Measurements from ENCODE around the gene ZNF462. TPM values are rescaled to one million over a fixed set of nuclear protein-coding genes. Genes with fewer than 3 reads are reported as not detected.

ZNF462 gene
- total RNA-seq, 6 donors from 2014 or later: 17.9 to 85.9 (median 21.2) TPM

DNA sequence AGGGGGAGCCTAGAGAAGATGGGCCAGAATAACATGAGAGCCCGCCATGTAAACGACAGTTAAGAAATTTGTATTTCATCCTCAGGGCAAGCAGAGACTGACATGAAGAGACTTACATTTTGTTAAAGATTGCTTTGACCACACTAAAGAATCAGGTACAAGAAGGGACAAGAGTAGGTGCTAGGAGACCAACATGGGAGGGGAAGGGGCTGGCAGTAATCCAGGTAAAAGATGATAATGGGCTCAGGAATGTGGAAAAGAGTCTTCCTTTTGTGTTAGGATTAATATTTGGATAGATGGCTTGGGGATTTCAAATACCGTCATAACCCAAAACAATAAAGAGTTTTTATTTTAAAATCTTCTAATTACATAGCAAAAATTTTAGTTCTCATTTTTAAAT is 137.3 kb downstream of the ZNF462 start:
- Histone ChIP-seq H3K27me3 (no peaks in the 10 kb centered on the region), H3K4me3 (no peak overlapping the region), H3K9me3 (no peaks in the 10 kb centered on the region), H3K27ac (no peak overlapping the region), H3K36me3 (peaks cover 0 to 18% (median 2%) of the 10 kb centered on the region in 4 donors), H3K4me1 (no peaks in the 10 kb centered on the region)
- 90 to 95% methylated on average over 3 of the region's 3 CpGs for WGBS, 2 donors
- TF ChIP-seq EP300 (IDR thresholded peaks at IDR 0.05) (no peak), POLR2AphosphoS5 (IDR thresholded peaks at IDR 0.05) (no peak), POLR2A (IDR thresholded peaks at IDR 0.05) (no peak)
- TF ChIP-seq, protein P1, sequence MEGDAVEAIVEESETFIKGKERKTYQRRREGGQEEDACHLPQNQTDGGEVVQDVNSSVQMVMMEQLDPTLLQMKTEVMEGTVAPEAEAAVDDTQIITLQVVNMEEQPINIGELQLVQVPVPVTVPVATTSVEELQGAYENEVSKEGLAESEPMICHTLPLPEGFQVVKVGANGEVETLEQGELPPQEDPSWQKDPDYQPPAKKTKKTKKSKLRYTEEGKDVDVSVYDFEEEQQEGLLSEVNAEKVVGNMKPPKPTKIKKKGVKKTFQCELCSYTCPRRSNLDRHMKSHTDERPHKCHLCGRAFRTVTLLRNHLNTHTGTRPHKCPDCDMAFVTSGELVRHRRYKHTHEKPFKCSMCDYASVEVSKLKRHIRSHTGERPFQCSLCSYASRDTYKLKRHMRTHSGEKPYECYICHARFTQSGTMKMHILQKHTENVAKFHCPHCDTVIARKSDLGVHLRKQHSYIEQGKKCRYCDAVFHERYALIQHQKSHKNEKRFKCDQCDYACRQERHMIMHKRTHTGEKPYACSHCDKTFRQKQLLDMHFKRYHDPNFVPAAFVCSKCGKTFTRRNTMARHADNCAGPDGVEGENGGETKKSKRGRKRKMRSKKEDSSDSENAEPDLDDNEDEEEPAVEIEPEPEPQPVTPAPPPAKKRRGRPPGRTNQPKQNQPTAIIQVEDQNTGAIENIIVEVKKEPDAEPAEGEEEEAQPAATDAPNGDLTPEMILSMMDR (IDR thresholded peaks at IDR 0.05): no peak
- DNase-seq: no peak
- no peak for ATAC-seq (ENCODE audit: low FRiP score in 2 of 2)

DNA sequence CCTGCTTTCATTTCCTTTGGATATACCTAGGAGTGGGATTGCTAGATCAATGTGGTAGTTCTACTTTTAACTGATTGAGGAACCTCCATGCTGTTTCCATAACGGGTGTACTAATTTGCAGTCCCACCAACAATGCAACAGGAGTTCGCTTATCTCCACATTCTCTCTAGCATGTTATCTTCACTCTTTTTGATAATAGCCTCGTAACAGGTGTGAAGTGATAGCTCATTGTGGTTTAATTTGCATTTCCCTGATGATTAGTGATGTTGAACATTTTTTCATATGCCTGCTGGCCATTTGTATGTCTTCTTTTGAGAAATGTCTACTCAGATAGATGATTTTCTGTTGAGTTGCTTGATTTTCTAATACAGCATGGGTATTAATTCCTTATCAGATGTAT is 142.2 kb downstream of the ZNF462 start:
- Histone ChIP-seq H3K27me3 (no peaks in the 10 kb centered on the region), H3K4me3 (no peak overlapping the region), H3K9me3 (no peaks in the 10 kb centered on the region), H3K36me3 (peaks cover 0 to 21% (median 7%) of the 10 kb centered on the region in 4 donors), H3K4me1 (no peaks in the 10 kb centered on the region), H3K27ac (no peak overlapping the region)
- 89 to 96% methylated on average over 3 of the region's 3 CpGs for WGBS, 2 donors
- TF ChIP-seq POLR2A (IDR thresholded peaks at IDR 0.05) (no peak), EP300 (IDR thresholded peaks at IDR 0.05) (no peak)
- TF ChIP-seq, protein P1 (IDR thresholded peaks at IDR 0.05): no peak
- no peak for ATAC-seq (ENCODE audit: low FRiP score in 2 of 2)
- no peak for DNase-seq

DNA sequence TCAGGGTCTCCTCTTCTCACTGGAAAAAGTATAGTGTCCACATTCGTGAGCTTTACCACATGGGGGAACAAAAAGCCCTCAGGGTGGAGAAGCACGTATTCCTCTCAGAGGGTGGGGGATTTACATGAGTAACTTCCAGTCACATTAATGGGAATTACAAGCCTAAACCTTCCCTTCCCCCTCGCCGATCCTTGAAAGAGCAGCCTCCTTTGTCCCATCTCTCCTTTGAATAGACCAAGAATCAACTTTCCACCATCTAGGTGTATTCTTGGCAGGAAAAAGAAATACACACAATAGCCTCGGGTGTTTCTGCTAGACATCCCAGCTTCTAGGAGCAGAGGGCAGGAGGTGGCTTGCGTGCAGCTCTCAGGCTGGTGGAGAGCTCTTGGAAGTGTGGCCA is 144.4 kb downstream of the ZNF462 start:
- TF ChIP-seq EP300 (IDR thresholded peaks at IDR 0.05): no peak
- TF ChIP-seq, protein P1 (IDR thresholded peaks at IDR 0.05): no peak
- no peak for TF ChIP-seq POLR2A (IDR thresholded peaks at IDR 0.05)
- no peak for TF ChIP-seq POLR2AphosphoS5 (IDR thresholded peaks at IDR 0.05)
- no peak overlapping the region for H3K4me3 ChIP-seq
- H3K27ac ChIP-seq: no peak overlapping the region
- ATAC-seq (ENCODE audit: low FRiP score in 2 of 2): no peak
- no peak for DNase-seq
- no peaks in the 10 kb centered on the region for H3K4me1 ChIP-seq
- peaks cover 5 to 32% (median 13%) of the 10 kb centered on the region in 4 donors for H3K36me3 ChIP-seq
- no peaks in the 10 kb centered on the region for H3K9me3 ChIP-seq
- WGBS, 2 donors: 83% methylated on average over 6 of the region's 6 CpGs
- H3K27me3 ChIP-seq: no peaks in the 10 kb centered on the region

DNA sequence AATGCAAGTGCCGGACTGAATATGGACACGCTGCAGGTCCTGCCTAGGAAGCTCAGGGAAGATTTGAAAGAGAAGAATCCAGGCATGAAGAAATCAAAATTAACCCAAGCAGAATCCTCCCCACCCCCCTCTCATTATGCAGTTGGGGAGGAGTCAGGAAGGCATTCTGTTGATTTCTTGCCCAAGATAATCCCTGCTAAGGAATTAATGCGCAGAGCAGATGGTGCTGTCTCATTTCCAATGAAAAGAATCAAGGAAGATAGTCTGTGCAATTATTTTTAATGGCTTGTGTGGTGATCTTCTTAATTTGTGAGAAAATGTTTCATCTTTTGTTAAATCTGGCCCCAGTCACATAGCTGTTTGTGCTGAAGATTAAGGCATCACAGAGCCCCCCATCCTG is 145.0 kb downstream of the ZNF462 start:
- Histone ChIP-seq H3K27ac (no peak overlapping the region), H3K9me3 (no peaks in the 10 kb centered on the region), H3K4me1 (no peaks in the 10 kb centered on the region), H3K27me3 (no peaks in the 10 kb centered on the region), H3K4me3 (no peak overlapping the region), H3K36me3 (peaks cover 5 to 31% (median 13%) of the 10 kb centered on the region in 4 donors)
- DNase-seq: no peak
- no peak for TF ChIP-seq POLR2A (IDR thresholded peaks at IDR 0.05)
- no peak for TF ChIP-seq EP300 (IDR thresholded peaks at IDR 0.05)
- no peak for TF ChIP-seq POLR2AphosphoS5 (IDR thresholded peaks at IDR 0.05)
- TF ChIP-seq, protein P1 (IDR thresholded peaks at IDR 0.05): no peak
- no peak for ATAC-seq (ENCODE audit: low FRiP score in 2 of 2)
- 94 to 96% methylated on average over 3 of the region's 3 CpGs for WGBS, 2 donors

DNA sequence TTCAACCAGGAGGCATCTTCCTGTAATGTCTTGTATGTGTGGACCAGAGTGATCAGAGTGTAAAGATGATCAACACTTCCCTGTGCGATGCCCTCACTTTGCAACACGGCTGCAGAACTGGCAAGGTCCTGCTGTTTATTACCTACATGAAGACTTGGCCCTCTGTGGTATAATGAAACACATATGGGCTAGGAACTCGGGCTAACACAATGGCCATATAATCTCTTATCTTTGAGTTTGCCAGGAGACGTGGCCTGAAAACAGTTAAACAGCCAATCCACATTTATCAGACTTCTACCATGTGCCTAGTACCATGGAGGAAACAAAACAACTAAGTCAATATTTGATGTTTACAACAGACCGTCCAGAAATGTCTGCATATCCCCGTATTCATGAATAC is 145.5 kb downstream of the ZNF462 start:
- WGBS, 2 donors: 87 to 96% methylated on average over 6 of the region's 6 CpGs
- DNase-seq: no peak
- peaks cover 5 to 27% (median 13%) of the 10 kb centered on the region in 4 donors for H3K36me3 ChIP-seq
- no peak overlapping the region for H3K4me3 ChIP-seq
- H3K9me3 ChIP-seq: no peaks in the 10 kb centered on the region
- H3K27ac ChIP-seq: no peak overlapping the region
- H3K27me3 ChIP-seq: no peaks in the 10 kb centered on the region
- H3K4me1 ChIP-seq: no peaks in the 10 kb centered on the region
- TF ChIP-seq POLR2AphosphoS5 (IDR thresholded peaks at IDR 0.05): no peak
- TF ChIP-seq EP300 (IDR thresholded peaks at IDR 0.05): no peak
- TF ChIP-seq, protein P1 (IDR thresholded peaks at IDR 0.05): no peak
- TF ChIP-seq POLR2A (IDR thresholded peaks at IDR 0.05): no peak
- ATAC-seq (ENCODE audit: low FRiP score in 2 of 2): no peak
